Neural cell (in vitro differentiated cells): ENCODE data around the gene WWTR1. TPM values are rescaled to one million over a fixed set of nuclear protein-coding genes. Genes with fewer than 3 reads are reported as not detected.

Experiments used
- H2AFZ ChIP-seq: fragments of 200-600, 300-800 bp; sonication (generic), shearing (Covaris generic); 2 replicates; pipeline ENCODE4 v1.6.0; 2014; ENCODE audit warnings: low read depth, mild to moderate bottlenecking, antibody characterized with exemption, low read length, moderate library complexity
- H3F3A ChIP-seq: fragments of 200-600 bp; shearing (Covaris generic); 2 replicates; pipeline ENCODE4 v1.6.1; 2016; ENCODE audit warnings: mild to moderate bottlenecking, moderate library complexity, mixed read lengths, antibody characterized with exemption, low read length; ENCODE audit not compliant: insufficient read depth, poor library complexity, severe bottlenecking
- H3K27ac ChIP-seq: fragments of 200-600, 300-800 bp; sonication (generic), shearing (Covaris generic); 2 replicates; pipeline ENCODE4 v1.5.1; 2014; ENCODE audit warnings: mild to moderate bottlenecking, low read length, moderate library complexity
- H3K27me3 ChIP-seq: fragments of 300-800, 200-600 bp; sonication (generic), shearing (Covaris generic); 2 replicates; pipeline ENCODE4 v1.6.0; 2014; ENCODE audit warnings: mild to moderate bottlenecking, low read depth, low read length, moderate library complexity; ENCODE audit not compliant: insufficient read depth
- H3K36me3 ChIP-seq: fragments of 300-800, 200-600 bp; sonication (generic), shearing (Covaris generic); 2 replicates; pipeline ENCODE4 v1.5.1; 2014; ENCODE audit warnings: mild to moderate bottlenecking, antibody characterized with exemption, low read length, moderate library complexity; ENCODE audit not compliant: insufficient read depth
- H3K4me2 ChIP-seq: fragments of 300-800, 200-600 bp; sonication (generic), shearing (Covaris generic); 2 replicates; pipeline ENCODE4 v1.6.0; 2014; ENCODE audit warnings: mild to moderate bottlenecking, low read length
- H3K4me3 ChIP-seq: fragments of 300-800, 200-600 bp; sonication (generic), shearing (Covaris generic); 2 replicates; pipeline ENCODE4 v1.5.1; 2014; ENCODE audit warnings: mild to moderate bottlenecking, low read length, moderate library complexity
- H3K79me2 ChIP-seq: fragments of 200-600 bp; shearing (Covaris generic); replicated peaks from 2 replicates; pipeline ENCODE4 v1.6.0; 2014; ENCODE audit warnings: mild to moderate bottlenecking, low read length, moderate library complexity; ENCODE audit not compliant: insufficient read depth
- H3K9ac ChIP-seq: fragments of 300-800, 200-600 bp; sonication (generic), shearing (Covaris generic); 2 replicates; pipeline ENCODE4 v1.6.1; 2016; ENCODE audit warnings: mild to moderate bottlenecking, low read length, mixed read lengths
- H3K9me2 ChIP-seq: fragments of 200-600 bp; shearing (Covaris generic); 2 replicates; pipeline ENCODE4 v1.6.1; 2016; ENCODE audit warnings: mild to moderate bottlenecking, low read length, mixed read lengths; ENCODE audit not compliant: insufficient read depth
- H3K9me3 ChIP-seq: fragments of 200-600, 300-800 bp; sonication (generic), shearing (Covaris generic); 2 replicates; pipeline ENCODE4 v1.6.1; 2016; ENCODE audit warnings: mild to moderate bottlenecking, mixed run types, low read length, moderate library complexity, mixed read lengths
- H4K20me1 ChIP-seq: fragments of 200-600 bp; shearing (Covaris generic); 2 replicates; pipeline ENCODE4 v1.6.1; 2016; ENCODE audit warnings: mild to moderate bottlenecking, mixed run types; ENCODE audit not compliant: insufficient read depth
- EP300 ChIP-seq: fragments of 450-650 bp; conservative IDR thresholded peaks from 2 replicates; pipeline ENCODE4 v1.6.1; 2014; ENCODE audit warnings: antibody characterized with exemption, mild to moderate bottlenecking, moderate library complexity; ENCODE audit not compliant: poor library complexity, severe bottlenecking
- EZH2 ChIP-seq: fragments of 200-600, 300-800 bp; shearing (Covaris generic), sonication (generic); IDR thresholded peaks from 2 replicates; pipeline ENCODE4 v1.6.1; 2014; ENCODE audit warnings: antibody characterized with exemption, low read length, borderline replicate concordance, mild to moderate bottlenecking; ENCODE audit not compliant: insufficient read depth, poor library complexity, severe bottlenecking
- MXI1 ChIP-seq: fragments of 450-650 bp; conservative IDR thresholded peaks from 2 replicates; pipeline ENCODE4 v1.6.1; 2014; ENCODE audit warnings: antibody characterized with exemption, mild to moderate bottlenecking; ENCODE audit not compliant: poor library complexity, severe bottlenecking
- POLR2AphosphoS5 ChIP-seq: IDR thresholded peaks from 2 replicates; pipeline ENCODE4 v1.6.1; 2012
- RAD21 ChIP-seq: fragments of 450-650 bp; conservative IDR thresholded peaks from 2 replicates; pipeline ENCODE4 v1.6.1; 2014; ENCODE audit warnings: antibody characterized with exemption, mild to moderate bottlenecking, moderate library complexity
- SMC3 ChIP-seq: fragments of 450-650 bp; conservative IDR thresholded peaks from 2 replicates; pipeline ENCODE4 v1.6.1; 2014; ENCODE audit warnings: antibody characterized with exemption, mild to moderate bottlenecking, moderate library complexity; ENCODE audit not compliant: poor library complexity
- TAF1 ChIP-seq: IDR thresholded peaks from 2 replicates; pipeline ENCODE4 v1.6.1; 2012; ENCODE audit warnings: low read depth
- polyA plus RNA-seq: library from polyadenylated mRNA; depleted of rRNA; stranded (reverse); fragments of >200 nt; gene quantifications from 2 replicates; pipeline ENCODE4 v1.2.3, GENCODE V29; 2014
- TF ChIP-seq, protein P1 (sequence below): IDR thresholded peaks from 2 replicates; pipeline ENCODE4 v1.6.1; 2012; ENCODE audit warnings: borderline replicate concordance
- TF ChIP-seq, protein P2 (sequence below): fragments of 450-650 bp; IDR thresholded peaks from 2 replicates; pipeline ENCODE4 v1.5.1; 2014; ENCODE audit warnings: antibody characterized with exemption, mild to moderate bottlenecking, moderate library complexity; ENCODE audit not compliant: poor library complexity, severe bottlenecking

WWTR1 gene
- polyA plus RNA-seq, 1 donor from 2014 or later = 0.97 TPM

DNA sequence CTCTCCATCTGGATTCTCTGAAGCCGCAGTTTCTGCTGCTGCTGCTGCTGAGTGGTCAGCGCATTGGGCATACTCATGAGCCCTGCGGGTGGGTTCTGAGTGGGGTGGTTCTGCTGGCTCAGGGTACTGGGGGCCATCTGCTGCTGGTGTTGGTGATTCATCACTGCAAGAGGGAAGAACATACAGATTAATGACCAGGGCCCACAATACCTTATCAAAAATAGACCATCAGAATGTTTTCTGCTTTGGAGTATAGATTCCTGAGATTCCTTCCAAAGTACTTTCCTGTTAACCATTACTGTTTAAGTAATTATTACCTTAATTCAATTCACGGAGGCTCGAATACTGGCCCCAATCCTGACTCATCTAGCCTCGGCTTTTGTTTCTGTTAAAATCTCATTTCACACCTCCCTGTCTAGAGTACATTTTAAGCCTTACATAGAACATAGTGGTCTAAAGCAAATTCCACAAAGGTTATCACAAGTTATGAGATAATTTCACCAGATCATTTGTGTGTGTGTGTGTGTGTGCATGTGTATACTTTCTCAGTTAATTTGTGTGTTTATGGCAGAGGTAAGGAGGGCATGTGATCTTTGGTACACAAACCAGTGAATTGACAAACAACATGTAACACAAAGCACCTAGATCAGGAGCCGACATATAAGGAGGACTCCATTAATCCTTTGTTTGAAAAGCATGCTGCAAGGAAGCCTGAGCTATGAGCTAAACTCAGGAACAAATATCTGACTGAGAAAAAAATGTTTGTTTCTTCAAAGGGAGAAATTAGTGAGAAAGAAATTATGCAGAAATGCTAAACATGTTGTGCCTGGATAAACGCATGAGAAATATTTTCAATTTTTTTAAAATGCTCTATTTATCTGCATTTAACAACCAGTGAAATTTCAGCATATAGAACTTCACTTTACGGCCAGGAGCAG, 115.2 kb downstream of the WWTR1 start:
- Histone ChIP-seq H3K36me3 (no peaks in the 10 kb centered on the region), H3K9me2 (no peaks in the 10 kb centered on the region), H3K9me3 (no peaks in the 10 kb centered on the region), H3K4me2 (no peak overlapping the region), H3K27ac (no peak overlapping the region), H4K20me1 (no peaks in the 10 kb centered on the region), H2AFZ (no peak overlapping the region), H3K27me3 (no peaks in the 10 kb centered on the region), H3F3A (no peaks in the 10 kb centered on the region), H3K4me3 (no peak overlapping the region), H3K9ac (no peak overlapping the region), H3K79me2 (no peaks in the 10 kb centered on the region)
- TF ChIP-seq, protein P1, sequence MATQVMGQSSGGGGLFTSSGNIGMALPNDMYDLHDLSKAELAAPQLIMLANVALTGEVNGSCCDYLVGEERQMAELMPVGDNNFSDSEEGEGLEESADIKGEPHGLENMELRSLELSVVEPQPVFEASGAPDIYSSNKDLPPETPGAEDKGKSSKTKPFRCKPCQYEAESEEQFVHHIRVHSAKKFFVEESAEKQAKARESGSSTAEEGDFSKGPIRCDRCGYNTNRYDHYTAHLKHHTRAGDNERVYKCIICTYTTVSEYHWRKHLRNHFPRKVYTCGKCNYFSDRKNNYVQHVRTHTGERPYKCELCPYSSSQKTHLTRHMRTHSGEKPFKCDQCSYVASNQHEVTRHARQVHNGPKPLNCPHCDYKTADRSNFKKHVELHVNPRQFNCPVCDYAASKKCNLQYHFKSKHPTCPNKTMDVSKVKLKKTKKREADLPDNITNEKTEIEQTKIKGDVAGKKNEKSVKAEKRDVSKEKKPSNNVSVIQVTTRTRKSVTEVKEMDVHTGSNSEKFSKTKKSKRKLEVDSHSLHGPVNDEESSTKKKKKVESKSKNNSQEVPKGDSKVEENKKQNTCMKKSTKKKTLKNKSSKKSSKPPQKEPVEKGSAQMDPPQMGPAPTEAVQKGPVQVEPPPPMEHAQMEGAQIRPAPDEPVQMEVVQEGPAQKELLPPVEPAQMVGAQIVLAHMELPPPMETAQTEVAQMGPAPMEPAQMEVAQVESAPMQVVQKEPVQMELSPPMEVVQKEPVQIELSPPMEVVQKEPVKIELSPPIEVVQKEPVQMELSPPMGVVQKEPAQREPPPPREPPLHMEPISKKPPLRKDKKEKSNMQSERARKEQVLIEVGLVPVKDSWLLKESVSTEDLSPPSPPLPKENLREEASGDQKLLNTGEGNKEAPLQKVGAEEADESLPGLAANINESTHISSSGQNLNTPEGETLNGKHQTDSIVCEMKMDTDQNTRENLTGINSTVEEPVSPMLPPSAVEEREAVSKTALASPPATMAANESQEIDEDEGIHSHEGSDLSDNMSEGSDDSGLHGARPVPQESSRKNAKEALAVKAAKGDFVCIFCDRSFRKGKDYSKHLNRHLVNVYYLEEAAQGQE = no peak
- TF ChIP-seq POLR2AphosphoS5 = no peak
- no peak for TF ChIP-seq TAF1
- TF ChIP-seq, protein P2, sequence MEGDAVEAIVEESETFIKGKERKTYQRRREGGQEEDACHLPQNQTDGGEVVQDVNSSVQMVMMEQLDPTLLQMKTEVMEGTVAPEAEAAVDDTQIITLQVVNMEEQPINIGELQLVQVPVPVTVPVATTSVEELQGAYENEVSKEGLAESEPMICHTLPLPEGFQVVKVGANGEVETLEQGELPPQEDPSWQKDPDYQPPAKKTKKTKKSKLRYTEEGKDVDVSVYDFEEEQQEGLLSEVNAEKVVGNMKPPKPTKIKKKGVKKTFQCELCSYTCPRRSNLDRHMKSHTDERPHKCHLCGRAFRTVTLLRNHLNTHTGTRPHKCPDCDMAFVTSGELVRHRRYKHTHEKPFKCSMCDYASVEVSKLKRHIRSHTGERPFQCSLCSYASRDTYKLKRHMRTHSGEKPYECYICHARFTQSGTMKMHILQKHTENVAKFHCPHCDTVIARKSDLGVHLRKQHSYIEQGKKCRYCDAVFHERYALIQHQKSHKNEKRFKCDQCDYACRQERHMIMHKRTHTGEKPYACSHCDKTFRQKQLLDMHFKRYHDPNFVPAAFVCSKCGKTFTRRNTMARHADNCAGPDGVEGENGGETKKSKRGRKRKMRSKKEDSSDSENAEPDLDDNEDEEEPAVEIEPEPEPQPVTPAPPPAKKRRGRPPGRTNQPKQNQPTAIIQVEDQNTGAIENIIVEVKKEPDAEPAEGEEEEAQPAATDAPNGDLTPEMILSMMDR = no peak
- no peak for TF ChIP-seq MXI1
- no peak for TF ChIP-seq SMC3

DNA sequence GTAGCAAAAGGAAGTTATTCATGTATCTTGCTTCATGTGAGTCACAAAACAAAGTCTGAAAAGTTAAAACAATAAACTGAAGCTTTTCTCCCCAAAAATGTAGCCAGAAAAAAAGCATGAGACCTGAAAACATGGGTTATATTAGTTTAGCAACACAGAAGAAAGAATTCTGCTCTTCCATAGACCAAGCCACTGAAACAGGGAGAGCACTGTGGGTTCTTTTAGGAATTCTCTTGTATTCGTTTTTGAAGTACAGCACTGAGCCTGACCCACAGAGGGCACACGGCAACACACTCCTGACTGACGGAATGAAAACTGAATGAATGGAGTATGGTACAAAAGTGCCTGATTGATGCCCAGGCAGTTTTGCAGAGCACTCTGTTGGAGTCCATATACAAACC, 116.7 kb downstream of the WWTR1 start:
- H3F3A ChIP-seq = no peaks in the 10 kb centered on the region
- H3K4me2 ChIP-seq = no peak overlapping the region
- H3K79me2 ChIP-seq = no peaks in the 10 kb centered on the region
- H3K27ac ChIP-seq = no peak overlapping the region
- H3K4me3 ChIP-seq = no peak overlapping the region
- no peaks in the 10 kb centered on the region for H4K20me1 ChIP-seq
- H3K27me3 ChIP-seq = no peaks in the 10 kb centered on the region
- no peaks in the 10 kb centered on the region for H3K9me3 ChIP-seq
- H3K9ac ChIP-seq = no peak overlapping the region
- H3K9me2 ChIP-seq = no peaks in the 10 kb centered on the region
- no peak overlapping the region for H2AFZ ChIP-seq
- TF ChIP-seq, protein P2 = no peak
- TF ChIP-seq POLR2AphosphoS5 (no peak), MXI1 (no peak), EZH2 (no peak), EP300 (no peak), SMC3 (no peak), TAF1 (no peak), RAD21 (no peak)
- TF ChIP-seq, protein P1 = no peak
- no peaks in the 10 kb centered on the region for H3K36me3 ChIP-seq
